Measurements from ENCODE around the gene BHLHA15. TPM values are rescaled to one million over a fixed set of nuclear protein-coding genes. Genes with fewer than 3 reads are reported as not detected.

Gene BHLHA15
- total RNA-seq, 3 donors from 2014 or later, result 1.3 to 2.8 TPM; not detected in 1

GRCh38 chr7:98251601-98252424 is 40.6 kb downstream of the BHLHA15 start, which contains the start of gene TECPR1:
Gene TECPR1, minus strand, starts transcription at chr7:98252232. Its CDS starts 6,086 bp downstream, at chr7:98246146.
- no peaks in the 10 kb centered on the region for H3K9me3 ChIP-seq
- H3K4me1 ChIP-seq (ENCODE audit: low read depth), result peaks cover 32% of the 10 kb centered on the region
- intact Hi-C loops (cut with DNase I, micrococcal nuclease), result no loop called here
- H3K4me3 ChIP-seq, result peak within 1 kb of the TSS; percentile 75
- TF ChIP-seq CTCF (IDR thresholded peaks at IDR 0.05), result no peak
- DNase-seq, result peak; percentile 96 to 98 (median 98)
- no peaks in the 10 kb centered on the region for H3K36me3 ChIP-seq (ENCODE audit: low read depth)
- peak; percentile 95 for ATAC-seq

- peaks cover 32% of the 10 kb centered on the region for H3K4me1 ChIP-seq (ENCODE audit: low read depth)
- no peaks in the 10 kb centered on the region for H3K36me3 ChIP-seq (ENCODE audit: low read depth)
- no peaks in the 10 kb centered on the region for H3K9me3 ChIP-seq
- no peak for TF ChIP-seq CTCF (IDR thresholded peaks at IDR 0.05)
- DNase-seq, result peak in 2 of 3 donors; percentile 30 to 55
- ATAC-seq, result peak; percentile 56
- H3K4me3 ChIP-seq, result peak overlapping the region; percentile 75
- intact Hi-C loops (cut with DNase I, micrococcal nuclease), result no loop called here
Measured at GRCh38 chr7:98252425-98253054, 41.3 kb downstream of the BHLHA15 start.

GRCh38 chr7:98254516-98254915 is 43.3 kb downstream of the BHLHA15 start:
- Histone ChIP-seq H3K9me3 (no peaks in the 10 kb centered on the region), H3K36me3 (ENCODE audit: low read depth) (no peaks in the 10 kb centered on the region), H3K4me1 (ENCODE audit: low read depth) (peaks cover 26% of the 10 kb centered on the region), H3K4me3 (no peak overlapping the region)
- ATAC-seq (no peak), DNase-seq (no peak)
- no peak for TF ChIP-seq CTCF (IDR thresholded peaks at IDR 0.05)
- intact Hi-C loops (cut with DNase I, micrococcal nuclease), result no loop called here

GRCh38 chr7:98254951-98255610 is 43.8 kb downstream of the BHLHA15 start:
- Histone ChIP-seq H3K4me1 (ENCODE audit: low read depth) (peaks cover 23% of the 10 kb centered on the region), H3K9me3 (no peaks in the 10 kb centered on the region), H3K4me3 (no peak overlapping the region), H3K36me3 (ENCODE audit: low read depth) (no peaks in the 10 kb centered on the region)
- no peak for DNase-seq
- intact Hi-C loops (cut with DNase I, micrococcal nuclease), result no loop called here
- no peak for TF ChIP-seq CTCF (IDR thresholded peaks at IDR 0.05)
- ATAC-seq, result no peak

GRCh38 chr7:98256431-98256830 is 45.2 kb downstream of the BHLHA15 start:
- intact Hi-C loops (cut with DNase I, micrococcal nuclease), result no loop called here
- no peak overlapping the region for H3K4me3 ChIP-seq
- no peak for TF ChIP-seq CTCF (IDR thresholded peaks at IDR 0.05)

More at GRCh38 chr7:98256431-98256830, 45.2 kb downstream of the BHLHA15 start:
- ATAC-seq (no peak), DNase-seq (no peak)
- no peaks in the 10 kb centered on the region for H3K9me3 ChIP-seq
- H3K4me1 ChIP-seq (ENCODE audit: low read depth), result peaks cover 11% of the 10 kb centered on the region
- H3K36me3 ChIP-seq (ENCODE audit: low read depth), result no peaks in the 10 kb centered on the region
